Activated CD4-positive, alpha-beta T cell treated with anti-CD3 and anti-CD28 coated beads, Interleukin-2, amount 10 ng/mL, durations not matched to agents 24 days and 14 days (primary cell): Measurements from ENCODE around the gene YPEL2. TPM values are rescaled to one million over a fixed set of nuclear protein-coding genes. Genes with fewer than 3 reads are reported as not detected.
"Not testable (repeated sequence)": the region's sequence is repeated elsewhere in the genome, so short reads cannot be mapped to it uniquely, and the experiment has no call there.

Experiments
- DNase-seq: peaks from one replicate; pipeline ENCODE4 v3.0.0; 2022
- H3K27ac Mint-ChIP-seq: one replicate; pipeline ENCODE4 v1.8.0; 2022; ENCODE audit warnings: mild to moderate bottlenecking, mixed read lengths
- H3K27me3 Mint-ChIP-seq: one replicate; pipeline ENCODE4 v1.8.0; 2022; ENCODE audit warnings: mixed read lengths
- H3K36me3 Mint-ChIP-seq: one replicate; pipeline ENCODE4 v1.8.0; 2022; ENCODE audit warnings: low read depth, mild to moderate bottlenecking, mixed read lengths
- H3K4me1 Mint-ChIP-seq: one replicate; pipeline ENCODE4 v1.8.0; 2021; ENCODE audit warnings: mixed read lengths
- H3K4me3 Mint-ChIP-seq: one replicate; pipeline ENCODE4 v1.8.0; 2022; ENCODE audit warnings: mild to moderate bottlenecking, moderate library complexity, mixed read lengths
- H3K9me3 Mint-ChIP-seq: one replicate; pipeline ENCODE4 v1.8.0; 2021; ENCODE audit warnings: mixed read lengths
- intact Hi-C: fragments of 100-400 bp; cut with micrococcal nuclease; formaldehyde crosslinking; loops from one replicate; pipeline ENCODE4 v1.15.1; 2023
- total RNA-seq: library from RNA; stranded (reverse); gene quantifications from 2 replicates; pipeline ENCODE4 v1.2.3, GENCODE V29; 2022

The YPEL2 gene
- total RNA-seq, 1 donor from 2014 or later, result 6.2 TPM

GRCh38 chr17:59402760-59403159, 71.3 kb downstream of the YPEL2 start:
- DNase-seq, result no peak
- Mint-ChIP-seq H3K27ac (no peak overlapping the region), H3K4me1 (no peaks in the 10 kb centered on the region), H3K9me3 (no peaks in the 10 kb centered on the region), H3K36me3 (peaks cover 14% of the 10 kb centered on the region), H3K27me3 (no peaks in the 10 kb centered on the region), H3K4me3 (no peak overlapping the region)
- intact Hi-C loops, result no loop called here

- no peaks in the 10 kb centered on the region for H3K27me3 Mint-ChIP-seq
- H3K9me3 Mint-ChIP-seq, result no peaks in the 10 kb centered on the region
- peaks cover 5% of the 10 kb centered on the region for H3K36me3 Mint-ChIP-seq
- no peaks in the 10 kb centered on the region for H3K4me1 Mint-ChIP-seq
- no peak for DNase-seq
- no peak overlapping the region for H3K27ac Mint-ChIP-seq
- intact Hi-C loops, result no loop called here
- no peak overlapping the region for H3K4me3 Mint-ChIP-seq
Measured at GRCh38 chr17:59404471-59404870, 73.0 kb downstream of the YPEL2 start.

- Mint-ChIP-seq H3K4me3 (no peak overlapping the region), H3K36me3 (peaks cover 4% of the 10 kb centered on the region), H3K27me3 (no peaks in the 10 kb centered on the region), H3K4me1 (no peaks in the 10 kb centered on the region), H3K9me3 (no peaks in the 10 kb centered on the region), H3K27ac (no peak overlapping the region)
- intact Hi-C loops, result no loop called here
- DNase-seq, result no peak
Measured at GRCh38 chr17:59405944-59406705, 74.7 kb downstream of the YPEL2 start.

- no peak for DNase-seq
- no peaks in the 10 kb centered on the region for H3K4me1 Mint-ChIP-seq
- intact Hi-C loops, result no loop called here
- no peak overlapping the region for H3K27ac Mint-ChIP-seq
- H3K36me3 Mint-ChIP-seq, result peaks cover 4% of the 10 kb centered on the region
- H3K4me3 Mint-ChIP-seq, result no peak overlapping the region
- no peaks in the 10 kb centered on the region for H3K27me3 Mint-ChIP-seq
- no peaks in the 10 kb centered on the region for H3K9me3 Mint-ChIP-seq
Measured at GRCh38 chr17:59406808-59407381, 75.4 kb downstream of the YPEL2 start.

- peaks cover 2% of the 10 kb centered on the region for H3K36me3 Mint-ChIP-seq
- H3K4me1 Mint-ChIP-seq, result peaks cover 2% of the 10 kb centered on the region
- H3K27me3 Mint-ChIP-seq, result no peaks in the 10 kb centered on the region
- H3K27ac Mint-ChIP-seq, result no peak overlapping the region
- no peak for DNase-seq
- intact Hi-C loops, result no loop called here
- no peaks in the 10 kb centered on the region for H3K9me3 Mint-ChIP-seq
- no peak overlapping the region for H3K4me3 Mint-ChIP-seq
Measured at GRCh38 chr17:59409336-59410048, 78.0 kb downstream of the YPEL2 start.

DNA sequence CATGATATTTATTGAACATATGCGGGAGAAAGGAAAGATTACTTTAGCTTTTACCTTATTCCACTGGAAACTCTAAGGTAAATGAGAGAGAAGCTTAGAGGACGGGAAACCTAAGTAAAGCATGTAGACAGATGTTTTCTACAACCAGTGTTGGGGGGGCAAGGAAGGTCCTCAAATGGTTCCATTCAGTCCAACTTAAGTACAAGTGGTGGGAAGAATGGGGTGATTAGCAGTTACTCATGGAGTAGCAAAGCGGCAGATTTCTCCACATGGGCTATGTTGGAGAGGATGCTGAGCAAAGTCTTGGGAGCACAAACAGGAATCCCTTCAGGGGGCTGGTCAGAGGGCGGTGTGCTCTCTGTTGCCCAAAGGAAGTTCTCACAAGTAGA, 78.6 kb downstream of the YPEL2 start:
- Mint-ChIP-seq H3K27ac (no peak overlapping the region), H3K27me3 (no peaks in the 10 kb centered on the region), H3K4me1 (peaks cover 2% of the 10 kb centered on the region), H3K4me3 (no peak overlapping the region), H3K9me3 (no peaks in the 10 kb centered on the region), H3K36me3 (peaks cover 2% of the 10 kb centered on the region)
- intact Hi-C loops, result no loop called here
- no peak for DNase-seq

GRCh38 chr17:59412431-59412830, 81.0 kb downstream of the YPEL2 start:
- H3K27me3 Mint-ChIP-seq, DNase-seq, H3K36me3 Mint-ChIP-seq, H3K4me3 Mint-ChIP-seq, intact Hi-C loops, H3K27ac Mint-ChIP-seq, H3K9me3 Mint-ChIP-seq: not testable (repeated sequence)
- H3K4me1 Mint-ChIP-seq, result peaks cover 15% of the 10 kb centered on the region

- Mint-ChIP-seq H3K36me3 (peaks cover 2% of the 10 kb centered on the region), H3K27ac (no peak overlapping the region), H3K4me1 (peaks cover 15% of the 10 kb centered on the region), H3K4me3 (no peak overlapping the region), H3K9me3 (no peaks in the 10 kb centered on the region), H3K27me3 (no peaks in the 10 kb centered on the region)
- no peak for DNase-seq
- intact Hi-C loops, result no loop called here
Measured at GRCh38 chr17:59413014-59413766, 81.7 kb downstream of the YPEL2 start.

DNA sequence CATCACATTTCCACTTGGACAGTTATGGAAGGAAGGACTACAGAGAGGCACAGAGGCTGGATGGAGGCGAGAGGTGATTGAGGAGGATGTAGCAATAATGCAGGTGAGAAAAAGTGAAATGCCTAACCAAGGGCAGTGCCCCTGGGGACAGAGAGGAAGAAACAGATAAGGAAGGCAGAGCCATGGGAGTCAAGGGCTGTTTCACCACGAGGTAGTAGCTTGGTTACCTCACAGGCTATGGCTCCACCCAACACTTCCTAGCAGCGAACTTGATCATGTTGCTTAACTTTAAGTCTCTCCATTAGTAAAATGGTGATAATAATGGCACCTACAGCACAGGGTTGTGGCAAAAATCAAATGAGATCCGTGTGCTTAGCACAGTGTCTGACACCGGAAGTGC, 83.9 kb downstream of the YPEL2 start:
- H3K27ac Mint-ChIP-seq, result no peak overlapping the region
- no peaks in the 10 kb centered on the region for H3K36me3 Mint-ChIP-seq
- no peak for DNase-seq
- H3K4me1 Mint-ChIP-seq, result peaks cover 15% of the 10 kb centered on the region
- intact Hi-C loops, result no loop called here
- H3K9me3 Mint-ChIP-seq, result no peaks in the 10 kb centered on the region
- no peaks in the 10 kb centered on the region for H3K27me3 Mint-ChIP-seq
- no peak overlapping the region for H3K4me3 Mint-ChIP-seq

DNA sequence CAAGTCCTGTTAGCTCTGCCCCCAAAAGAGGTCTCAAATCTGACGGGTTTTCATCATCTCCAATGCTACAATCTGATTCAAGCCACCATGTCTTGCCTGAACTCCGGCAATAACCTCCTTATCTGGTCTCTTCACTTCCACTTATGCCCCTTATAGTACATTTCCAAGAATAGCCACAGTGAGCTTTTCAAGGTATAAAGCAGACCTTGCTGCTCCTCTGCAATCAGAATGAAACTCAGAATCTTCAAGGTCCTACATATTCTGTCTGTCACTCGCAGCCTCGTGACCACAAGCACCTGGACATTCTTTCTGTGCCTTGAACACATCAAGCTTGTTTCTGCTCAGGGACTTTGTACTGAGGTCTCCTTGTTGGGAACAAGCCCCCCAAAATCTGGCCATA, 84.7 kb downstream of the YPEL2 start:
- H3K4me1 Mint-ChIP-seq, result peaks cover 15% of the 10 kb centered on the region
- H3K4me3 Mint-ChIP-seq, result no peak overlapping the region
- H3K9me3 Mint-ChIP-seq, result no peaks in the 10 kb centered on the region
- intact Hi-C loops, result no loop called here
- no peak overlapping the region for H3K27ac Mint-ChIP-seq
- no peaks in the 10 kb centered on the region for H3K27me3 Mint-ChIP-seq
- DNase-seq, result no peak
- H3K36me3 Mint-ChIP-seq, result no peaks in the 10 kb centered on the region

DNA sequence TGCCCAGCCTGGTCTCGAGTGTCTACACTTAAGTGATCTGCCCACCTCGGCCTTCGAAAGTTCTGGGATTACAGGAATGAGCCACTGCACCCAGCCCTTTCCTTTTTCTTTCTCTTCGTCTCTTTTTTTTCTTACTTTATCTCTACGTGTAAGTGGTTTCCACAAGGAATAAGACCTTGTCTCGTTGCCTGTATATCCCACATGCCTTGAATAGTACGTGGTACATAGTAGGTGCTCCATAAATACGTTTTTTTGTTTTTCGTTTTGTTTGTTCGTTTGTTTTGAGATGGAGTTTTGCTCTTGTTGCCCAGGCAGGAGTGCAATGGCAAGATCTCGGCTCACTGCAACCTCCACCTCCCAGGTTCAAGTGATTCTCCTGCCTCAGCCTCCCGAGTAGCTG, 86.0 kb downstream of the YPEL2 start:
- Mint-ChIP-seq H3K4me1 (peaks cover 15% of the 10 kb centered on the region), H3K27me3 (no peaks in the 10 kb centered on the region), H3K36me3 (no peaks in the 10 kb centered on the region), H3K4me3 (no peak overlapping the region), H3K9me3 (no peaks in the 10 kb centered on the region), H3K27ac (no peak overlapping the region)
- intact Hi-C loops, result no loop called here
- no peak for DNase-seq

DNA sequence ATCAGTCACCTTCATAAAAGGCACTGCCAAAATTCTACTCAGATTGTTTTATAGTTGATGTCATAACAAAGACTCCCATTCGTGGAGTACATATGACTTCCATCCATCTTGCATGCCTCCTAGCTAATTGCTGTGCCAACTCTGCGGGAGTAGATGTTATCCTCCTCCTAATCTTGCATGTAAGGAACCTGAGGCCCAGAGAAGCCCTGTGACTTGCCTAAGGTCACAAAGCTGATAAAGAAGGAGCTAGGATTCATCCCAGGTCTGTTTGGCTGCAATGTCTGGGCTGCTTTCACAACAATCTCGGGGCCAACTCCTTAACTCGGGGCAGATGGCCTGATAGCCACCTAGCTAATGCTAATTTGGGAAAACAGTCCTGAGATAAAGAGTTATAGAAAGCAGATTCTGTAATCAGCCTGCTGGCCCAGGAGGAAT, 87.3 kb downstream of the YPEL2 start:
- Mint-ChIP-seq H3K9me3 (no peaks in the 10 kb centered on the region), H3K36me3 (no peaks in the 10 kb centered on the region), H3K4me3 (no peak overlapping the region), H3K27me3 (no peaks in the 10 kb centered on the region), H3K27ac (no peak overlapping the region), H3K4me1 (peaks cover 15% of the 10 kb centered on the region)
- no peak for DNase-seq
- intact Hi-C loops, result no loop called here

DNA sequence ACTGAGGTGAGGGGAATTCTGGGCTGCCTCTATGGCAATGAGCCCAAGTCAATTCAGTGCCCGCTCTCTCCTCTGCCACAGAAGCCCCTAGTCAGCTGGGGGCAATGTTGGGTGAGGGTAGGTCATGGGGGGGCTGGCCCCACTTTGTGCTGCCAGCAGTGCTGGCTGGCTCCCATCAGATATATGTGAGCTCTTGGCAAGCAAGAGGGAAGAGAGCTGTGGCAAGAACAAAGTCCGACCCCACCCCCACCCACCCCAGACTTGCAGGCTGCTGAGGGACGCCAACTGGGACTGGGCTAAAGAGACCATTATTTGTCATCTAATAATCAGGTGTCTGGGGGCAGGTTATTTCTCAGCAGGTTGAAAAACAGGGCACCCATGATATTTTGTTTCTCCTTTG, 89.4 kb downstream of the YPEL2 start:
- no peak for DNase-seq
- Mint-ChIP-seq H3K27me3 (no peaks in the 10 kb centered on the region), H3K9me3 (no peaks in the 10 kb centered on the region), H3K27ac (no peak overlapping the region), H3K4me3 (no peak overlapping the region), H3K4me1 (peaks cover 11% of the 10 kb centered on the region), H3K36me3 (no peaks in the 10 kb centered on the region)
- intact Hi-C loops, result no loop called here

DNA sequence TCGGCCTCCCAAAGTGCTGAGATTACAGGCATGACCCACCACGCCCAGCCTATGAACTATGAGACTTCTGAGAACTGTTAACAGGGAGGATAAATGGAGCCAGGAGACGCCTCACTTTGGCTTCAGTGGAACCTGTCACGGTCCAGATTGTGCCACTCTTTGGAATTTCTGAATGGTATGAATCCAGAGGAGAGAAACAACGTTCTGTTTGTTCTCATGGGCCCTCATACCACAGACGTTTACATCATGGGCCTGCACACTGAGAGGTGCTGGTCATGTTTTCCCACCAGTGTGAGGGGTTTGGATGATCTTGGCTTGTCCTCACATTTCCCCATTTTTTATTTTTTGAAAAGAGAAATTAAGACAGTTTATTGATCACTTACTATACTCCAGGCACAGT, 90.3 kb downstream of the YPEL2 start:
- intact Hi-C loops, result no loop called here
- peak overlapping the region; percentile 15 for H3K27ac Mint-ChIP-seq
- DNase-seq, result no peak
- H3K36me3 Mint-ChIP-seq, result no peaks in the 10 kb centered on the region
- no peaks in the 10 kb centered on the region for H3K27me3 Mint-ChIP-seq
- no peak overlapping the region for H3K4me3 Mint-ChIP-seq
- H3K9me3 Mint-ChIP-seq, result no peaks in the 10 kb centered on the region
- H3K4me1 Mint-ChIP-seq, result peaks cover 9% of the 10 kb centered on the region
